ENCODE data around the gene NAT8L.

GRCh38 chr4:2041239-2042130, 17.6 kb upstream of the NAT8L start:
- TF ChIP-seq EZH2phosphoT487 (conservative IDR thresholded peaks at IDR 0.05; ENCODE audit: low read length) (no peak), CTCF (IDR thresholded peaks at IDR 0.05; ENCODE audit: insufficient read depth, low read length, poor library complexity, severe bottlenecking) (no peak)

Measured in SU-DHL-6 (cell line).